ENCODE data around the gene PEX7. TPM values are rescaled to one million over a fixed set of nuclear protein-coding genes. Genes with fewer than 3 reads are reported as not detected.
"Not testable (repeated sequence)": the region's sequence is repeated elsewhere in the genome, so short reads cannot be mapped to it uniquely, and the experiment has no call there.

Gene PEX7
- total RNA-seq, 1 donor from 2014 or later, result 7.4 TPM

DNA sequence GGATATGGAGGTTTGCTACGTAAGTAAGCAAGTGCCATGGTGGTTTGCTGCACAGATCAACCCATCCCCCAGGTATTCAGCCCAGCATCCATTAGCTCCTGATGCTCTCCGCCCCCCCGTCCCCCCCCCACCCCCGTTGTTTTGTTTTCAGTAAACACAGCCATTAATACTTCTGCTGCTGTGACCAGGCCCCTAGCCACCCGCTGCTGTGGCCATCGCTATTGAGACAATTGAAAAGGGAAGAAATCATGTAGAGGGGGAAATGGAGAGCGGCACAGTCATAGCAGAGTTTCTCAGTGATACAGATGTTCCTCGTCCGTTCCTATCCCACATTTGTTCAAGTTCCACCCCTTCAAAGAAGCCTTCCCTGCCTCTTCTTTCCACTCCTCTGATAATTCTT is 124.6 kb downstream of the PEX7 start:
- no peak for DNase-seq (ENCODE audit: extremely low read depth, low read depth, low spot score)

DNA sequence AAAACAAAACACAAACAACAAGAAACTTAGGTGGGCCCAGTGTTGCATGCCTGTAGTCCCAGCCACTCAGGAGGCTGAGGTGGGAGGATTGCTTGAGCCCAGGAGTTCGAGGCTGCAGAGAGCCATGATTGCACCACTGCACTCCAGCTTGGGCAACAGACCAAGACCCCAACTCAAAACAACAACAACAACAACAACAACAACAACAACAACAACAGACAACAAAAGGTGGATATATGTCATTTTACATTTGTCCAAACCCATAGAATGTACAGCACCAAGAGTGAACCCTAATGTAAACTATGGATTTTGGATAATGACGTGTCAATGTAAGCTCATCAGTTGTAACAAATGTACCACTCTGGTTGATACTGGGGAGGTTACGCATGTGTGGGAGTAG is 127.6 kb downstream of the PEX7 start:
- not testable (repeated sequence) for DNase-seq (ENCODE audit: extremely low read depth, low read depth, low spot score)

DNA sequence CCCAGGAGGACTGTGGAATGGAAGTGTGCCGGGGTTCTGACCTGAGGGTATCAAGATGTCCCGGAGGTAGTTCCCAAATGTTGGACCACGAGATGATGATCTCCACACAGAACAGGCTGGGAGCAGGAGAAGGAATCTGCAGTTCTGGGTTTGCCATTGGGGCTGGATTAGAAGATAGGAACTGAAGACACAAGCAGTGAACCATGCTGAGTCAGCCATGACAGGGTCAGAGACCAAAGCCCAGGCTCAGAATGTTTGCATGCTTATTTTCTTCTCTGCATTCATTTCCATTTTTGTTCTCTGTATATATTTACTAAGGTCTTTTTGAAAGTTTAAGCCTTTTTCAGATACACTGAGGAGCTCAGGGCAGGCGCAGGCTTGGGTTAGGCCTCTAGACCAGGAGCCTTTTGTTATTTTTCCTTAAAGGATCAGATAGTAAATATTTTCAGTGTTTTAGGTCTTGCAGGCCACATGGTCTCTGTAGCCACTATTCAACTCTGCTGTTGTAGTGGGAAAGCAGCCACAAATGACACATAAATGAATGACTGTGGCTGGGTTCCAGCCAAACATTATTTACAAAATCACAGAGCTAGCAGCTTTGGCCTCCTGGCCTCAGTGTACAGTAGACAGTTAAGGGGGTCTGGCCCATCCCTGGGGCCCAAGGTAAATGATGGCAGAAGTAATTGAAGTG is 128.2 kb downstream of the PEX7 start:
- no peak for DNase-seq (ENCODE audit: extremely low read depth, low read depth, low spot score)

DNA sequence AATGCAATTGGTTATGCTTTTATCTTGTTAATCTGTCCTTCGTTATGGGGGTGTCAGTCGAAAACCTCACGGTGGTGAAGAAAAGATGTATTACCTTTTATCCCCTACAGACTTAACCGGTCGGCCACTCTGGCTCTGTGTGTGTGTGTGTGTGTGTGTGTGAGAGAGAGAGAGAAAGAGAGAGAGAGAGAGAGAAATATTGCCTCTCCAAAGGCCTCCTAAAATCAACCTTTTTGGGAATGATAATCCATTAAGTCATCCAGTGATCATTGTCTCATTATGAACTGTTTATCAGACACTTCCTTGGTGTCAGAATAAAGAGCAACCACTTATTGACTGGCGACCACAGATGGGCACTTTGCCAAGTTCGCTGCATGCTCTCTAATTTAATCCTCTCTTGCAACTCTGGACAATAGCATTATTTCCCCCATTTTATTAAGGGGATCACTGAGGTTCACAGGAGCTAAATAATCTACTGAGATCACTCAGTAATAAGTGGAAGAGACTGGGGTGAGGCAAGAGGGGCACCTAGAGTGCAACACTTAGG is 130.4 kb downstream of the PEX7 start:
- DNase-seq (ENCODE audit: extremely low read depth, low read depth, low spot score), result no peak

DNA sequence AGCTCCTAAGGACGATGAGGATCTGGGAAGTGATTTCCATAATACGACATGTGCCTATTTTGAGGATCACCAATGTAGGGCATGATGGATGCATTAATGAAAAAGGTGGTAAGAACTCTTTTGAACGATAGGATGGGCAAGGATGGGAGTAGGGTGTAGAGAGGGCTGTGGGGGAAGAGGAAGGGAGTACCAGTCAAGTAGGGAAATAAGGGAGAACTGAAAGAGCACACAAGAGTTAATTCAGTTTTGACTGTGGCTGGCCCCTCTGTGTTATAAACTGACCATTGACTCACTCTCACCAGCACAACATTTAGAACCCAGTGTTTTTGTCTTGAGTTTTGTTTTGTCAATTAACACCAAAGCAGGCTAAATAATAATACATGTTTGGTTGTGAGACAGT is 132.7 kb downstream of the PEX7 start:
- no peak for DNase-seq (ENCODE audit: extremely low read depth, low read depth, low spot score)

DNA sequence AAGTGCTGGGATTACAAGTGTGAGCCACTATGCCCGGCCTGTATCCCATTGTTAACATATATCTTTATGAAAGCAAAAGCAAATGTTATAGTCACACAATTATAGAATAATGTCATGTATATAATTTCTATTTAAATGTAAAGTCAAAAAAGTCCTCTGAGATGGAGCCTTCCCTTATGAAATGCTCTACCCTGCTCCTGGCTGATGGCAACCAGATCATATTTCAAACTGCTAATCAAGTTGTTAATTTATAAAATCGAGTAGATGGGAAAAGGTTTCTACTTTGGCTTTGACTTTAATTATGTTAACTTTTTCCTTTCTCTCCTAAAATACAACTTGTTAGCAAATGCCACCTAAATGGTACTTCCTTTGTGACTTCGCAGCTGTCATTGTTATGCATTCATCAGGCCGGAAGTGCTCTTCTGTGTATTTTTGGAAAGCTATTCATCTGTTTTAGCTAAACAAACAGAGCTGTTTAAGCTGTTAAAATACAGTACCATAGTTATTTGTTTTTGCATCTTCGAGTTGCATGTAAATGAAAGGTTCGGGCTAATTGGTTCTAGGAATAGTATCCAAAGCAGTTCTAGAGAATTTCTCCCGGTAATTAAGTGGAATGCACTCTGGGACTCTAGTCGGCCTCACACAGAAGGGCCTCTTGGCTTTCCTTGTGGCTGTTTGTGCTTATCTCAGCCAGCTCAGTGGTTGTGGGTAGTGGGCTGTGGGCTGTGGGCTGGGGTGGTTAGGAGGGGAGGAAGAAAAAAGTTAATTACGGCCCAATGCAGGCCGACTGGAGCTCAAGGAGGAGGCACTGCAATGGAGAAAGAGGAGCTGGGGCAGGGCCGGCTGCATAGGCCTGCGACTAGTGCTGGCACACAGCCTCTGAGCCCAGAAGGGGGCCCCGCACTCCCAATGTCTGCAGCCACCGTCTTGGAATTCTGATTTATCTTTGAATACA is 134.5 kb downstream of the PEX7 start:
- DNase-seq (ENCODE audit: extremely low read depth, low read depth, low spot score), result no peak

DNA sequence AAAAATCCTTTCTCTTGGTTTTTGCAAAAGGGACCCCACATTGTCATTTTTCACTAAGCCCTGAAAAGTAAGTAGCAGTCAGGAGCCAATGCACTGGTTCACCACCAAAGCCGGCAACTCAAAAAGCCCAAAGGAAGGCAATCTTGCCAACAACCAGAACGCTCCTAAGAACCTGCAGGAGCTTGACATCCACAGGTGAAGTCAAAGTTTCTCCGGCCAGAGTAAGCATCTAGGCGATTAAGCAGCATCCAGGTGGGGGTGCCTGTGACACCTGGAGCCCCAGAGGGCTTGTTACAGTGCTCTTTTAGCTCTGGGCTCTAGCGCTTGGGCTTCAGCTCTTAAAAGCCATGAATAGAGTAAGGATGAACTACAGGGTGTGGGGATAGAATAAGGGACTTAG is 135.8 kb downstream of the PEX7 start:
- DNase-seq (ENCODE audit: extremely low read depth, low read depth, low spot score), result no peak

DNA sequence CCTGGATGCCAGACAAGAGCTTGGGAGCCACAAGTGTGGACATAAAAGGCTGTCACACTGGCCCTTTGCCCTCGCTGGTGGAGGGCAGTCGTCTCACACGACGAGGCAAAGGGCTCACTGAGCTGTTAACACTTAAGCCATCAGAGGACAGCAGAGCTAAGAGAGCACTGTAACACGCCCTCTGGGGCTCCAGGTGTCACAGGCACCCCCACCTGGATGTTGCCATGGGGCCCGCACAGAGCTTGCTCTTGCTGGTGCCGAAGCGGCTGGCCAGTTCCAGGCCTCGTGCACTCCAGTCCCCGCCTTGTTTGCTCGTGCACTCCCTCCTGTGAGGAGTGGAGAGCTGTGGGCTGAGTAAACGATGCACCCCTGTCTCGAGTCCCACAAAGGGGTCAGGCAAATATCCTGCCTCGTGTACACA is 137.1 kb downstream of the PEX7 start:
- DNase-seq (ENCODE audit: extremely low read depth, low read depth, low spot score), result no peak

DNA sequence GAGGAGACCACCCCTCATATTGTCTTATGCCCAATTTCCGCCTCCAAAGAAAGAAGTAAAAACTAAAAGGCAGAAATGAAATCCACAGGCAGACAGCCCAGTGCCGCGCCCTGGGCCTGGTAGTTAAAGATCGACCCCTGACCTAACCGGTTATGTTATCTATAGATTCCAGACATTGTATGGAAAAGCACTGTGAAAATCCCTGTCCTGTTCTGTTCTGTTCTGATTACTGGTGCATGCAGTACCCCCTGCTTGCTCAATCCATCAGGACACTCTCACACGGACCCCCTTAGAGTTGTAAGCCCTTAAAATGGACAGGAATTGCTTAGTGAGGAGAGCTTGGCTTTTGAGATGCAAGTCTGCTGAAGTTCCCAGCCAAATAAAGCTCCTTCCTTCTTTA is 137.5 kb downstream of the PEX7 start:
- DNase-seq (ENCODE audit: extremely low read depth, low read depth, low spot score), result not testable (repeated sequence)

DNA sequence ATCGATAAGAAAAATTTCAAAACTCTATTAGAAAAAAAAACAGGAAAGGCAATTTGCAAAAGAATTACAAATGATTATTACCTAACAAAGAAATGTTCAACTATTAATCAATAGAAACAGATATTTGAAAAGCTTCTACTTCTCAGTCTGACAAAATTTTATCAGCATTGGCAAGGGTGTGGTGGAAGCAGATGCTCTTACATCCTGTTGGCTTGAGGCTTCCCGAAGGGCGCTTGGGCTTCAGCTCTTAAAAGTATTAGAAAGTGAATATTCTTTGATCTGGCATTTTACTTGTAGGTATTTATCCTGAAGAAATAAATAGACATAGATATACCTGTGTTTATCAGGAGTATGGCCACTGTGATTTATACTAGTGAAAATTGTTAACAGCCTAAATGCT is 138.4 kb downstream of the PEX7 start:
- DNase-seq (ENCODE audit: extremely low read depth, low read depth, low spot score), result no peak

DNA sequence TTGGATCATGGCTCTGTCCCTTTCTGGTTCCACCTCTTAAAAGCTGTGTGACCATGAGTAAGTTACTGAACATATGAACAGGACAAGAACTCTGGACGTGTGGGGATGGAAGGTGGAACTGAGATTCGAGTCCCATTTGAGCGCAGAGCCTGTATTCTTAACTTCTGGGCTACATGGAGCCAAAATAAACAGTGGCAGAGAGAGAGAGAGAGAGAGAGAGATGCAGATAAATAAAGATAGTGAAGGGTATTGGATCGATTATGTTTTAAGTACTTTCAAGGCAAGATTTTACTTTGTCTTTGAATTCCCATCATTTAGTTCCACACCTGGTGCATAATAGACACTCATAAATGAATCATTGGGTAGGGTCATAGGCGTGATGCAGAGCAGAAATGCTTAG is 139.5 kb downstream of the PEX7 start:
- DNase-seq (ENCODE audit: extremely low read depth, low read depth, low spot score), result no peak

DNA sequence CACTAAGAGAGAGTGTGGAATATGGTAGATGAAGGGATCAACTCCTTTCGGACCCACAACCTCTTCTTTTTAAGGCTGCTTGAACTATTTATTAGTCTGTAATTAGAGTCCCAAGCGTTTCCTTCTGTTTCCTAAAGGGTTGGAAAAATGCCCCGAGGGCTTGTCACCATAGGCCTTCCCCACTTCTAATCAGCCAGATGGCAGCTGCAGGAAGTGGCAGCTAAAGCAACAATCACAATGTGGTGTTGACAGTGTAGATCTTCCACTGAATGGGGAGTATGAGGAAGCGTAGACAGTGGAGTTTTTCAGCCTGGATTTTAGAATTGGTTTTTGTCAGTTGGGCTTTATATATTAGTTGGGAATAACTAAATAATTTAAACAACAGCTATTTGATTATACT is 140.3 kb downstream of the PEX7 start:
- no peak for DNase-seq (ENCODE audit: extremely low read depth, low read depth, low spot score)

DNA sequence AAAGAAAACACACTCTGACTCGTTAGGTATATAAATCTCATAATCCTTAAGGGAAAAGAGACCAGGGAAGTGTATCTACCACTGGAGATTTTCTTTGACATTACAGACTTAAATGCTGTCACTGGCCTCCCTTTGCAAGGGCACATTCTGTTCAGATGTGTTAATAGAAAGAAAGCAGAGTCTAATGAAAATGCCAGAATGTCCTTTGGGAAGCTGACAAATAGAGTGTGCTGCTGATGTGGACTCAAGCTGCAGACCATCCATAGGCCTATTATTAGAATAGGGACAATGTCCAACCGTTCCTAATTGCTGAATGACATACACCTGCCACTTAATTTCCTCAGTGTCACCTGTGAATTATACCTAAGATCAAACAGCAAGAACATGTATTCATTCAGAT is 140.9 kb downstream of the PEX7 start:
- no peak for DNase-seq (ENCODE audit: extremely low read depth, low read depth, low spot score)

Other genes with a start within 250 kb of the PEX7 start
- 4.5 and 4.6 TPM in 2 replicates for gene MAP3K5, start 30.1 kb upstream of the PEX7 start, total RNA-seq
- not detected in 2 replicates for gene SLC35D3, start 99.7 kb downstream of the PEX7 start, total RNA-seq
- 0.06 and 0.48 TPM in 2 replicates for gene IL20RA, start 222.4 kb downstream of the PEX7 start, total RNA-seq

All from glomerular endothelial cell (primary cell).